Measurements from ENCODE around the gene SEMA5A.

GRCh38 chr5:9056046-9056445 lies 489.8 kb downstream of the SEMA5A start:
- TF ChIP-seq POLR2A (IDR thresholded peaks at IDR 0.05) (no peak), POLR2AphosphoS5 (IDR thresholded peaks at IDR 0.05) (no peak), CTCF (IDR thresholded peaks at IDR 0.05) (no peak)

Data from breast epithelium (tissue), 3 donors.